Stimulated activated naive CD8-positive, alpha-beta T cell treated with anti-CD3 and anti-CD28 coated beads, Interleukin-15, Interleukin-2, amounts not matched to agents 100 ng/mL and 50 ng/mL, for 24 hours (primary cell): ENCODE results near the gene RPL3.
"Not testable (repeated sequence)": the region's sequence is repeated elsewhere in the genome, so short reads cannot be mapped to it uniquely, and the experiment has no call there.

Experiments
- H3K27ac Mint-ChIP-seq: one replicate; pipeline ENCODE4 v1.8.0; 2021; ENCODE audit warnings: mild to moderate bottlenecking, mixed read lengths
- H3K27me3 Mint-ChIP-seq: one replicate; pipeline ENCODE4 v1.8.0; 2021; ENCODE audit warnings: mixed read lengths
- H3K36me3 Mint-ChIP-seq: one replicate; pipeline ENCODE4 v1.8.0; 2021; ENCODE audit warnings: low read depth, mixed read lengths
- H3K4me1 Mint-ChIP-seq: one replicate; pipeline ENCODE4 v1.8.0; 2021; ENCODE audit warnings: low read depth, mixed read lengths
- H3K4me3 Mint-ChIP-seq: one replicate; pipeline ENCODE4 v1.8.0; 2021; ENCODE audit warnings: mild to moderate bottlenecking, mixed read lengths
- H3K9me3 Mint-ChIP-seq: one replicate; pipeline ENCODE4 v1.8.0; 2021; ENCODE audit warnings: mixed read lengths

The RPL3 gene

DNA sequence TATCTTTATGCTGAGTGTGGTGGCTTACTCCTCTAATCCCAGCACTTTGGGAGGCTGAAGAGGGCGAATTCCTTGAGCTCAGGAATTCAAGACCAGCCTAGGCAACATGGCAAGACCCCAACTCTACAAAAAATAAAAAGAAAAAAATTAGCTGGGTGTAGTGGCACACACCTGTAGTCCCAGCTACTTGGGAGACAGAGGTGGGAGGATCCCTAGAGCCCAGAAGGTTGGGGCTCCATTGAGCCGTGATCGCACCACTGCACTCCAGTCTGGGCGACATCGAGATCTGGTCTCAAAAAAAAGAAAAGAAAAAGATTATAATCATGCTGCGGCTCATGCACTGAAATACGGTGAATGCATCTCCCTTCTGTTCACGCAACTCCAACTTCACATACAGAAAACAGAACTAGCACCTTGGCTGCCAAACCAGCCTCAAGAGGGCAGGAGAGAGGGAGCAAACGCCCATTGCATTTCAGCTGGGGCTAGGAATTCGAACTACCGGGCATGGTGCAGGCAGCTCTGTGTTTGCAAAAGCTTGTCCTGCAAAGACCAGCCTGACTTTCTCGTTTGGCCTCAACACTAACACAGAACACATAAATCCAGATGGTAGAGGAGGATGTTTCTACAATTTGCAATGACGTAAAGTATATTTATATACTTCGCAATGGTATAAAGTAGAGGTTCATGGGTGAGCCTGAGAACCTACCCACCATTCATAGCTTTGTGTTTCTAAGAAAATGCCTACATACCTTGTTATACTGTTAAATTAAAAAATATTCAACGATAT, 24.0 kb upstream of the RPL3 start:
- Mint-ChIP-seq H3K27me3 (peaks cover 8% of the 10 kb centered on the region), H3K9me3 (no peaks in the 10 kb centered on the region), H3K4me1 (peaks cover 6% of the 10 kb centered on the region), H3K36me3 (no peaks in the 10 kb centered on the region), H3K4me3 (no peak overlapping the region), H3K27ac (no peak overlapping the region)

DNA sequence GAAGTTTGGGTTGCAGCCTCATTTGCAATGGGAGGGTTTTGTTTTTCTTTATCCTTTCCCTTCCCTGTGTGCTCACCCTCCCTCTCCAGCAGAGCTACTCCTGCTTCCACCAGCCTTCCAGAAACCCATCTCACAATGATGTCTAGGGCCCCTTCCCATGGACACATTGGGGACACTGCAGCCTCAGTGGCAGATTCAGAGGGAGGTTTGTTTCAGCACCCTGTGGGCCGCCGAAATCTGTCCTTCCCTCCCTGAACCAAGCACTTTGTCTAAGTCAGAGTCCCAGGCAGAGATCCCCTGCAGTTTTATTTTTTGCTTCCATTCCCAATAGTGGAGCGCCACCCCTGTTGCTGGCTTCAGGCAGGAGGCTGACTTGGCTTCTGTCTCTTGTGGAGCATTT, 21.8 kb upstream of the RPL3 start:
- peaks cover 8% of the 10 kb centered on the region for H3K27me3 Mint-ChIP-seq
- no peak overlapping the region for H3K27ac Mint-ChIP-seq
- no peaks in the 10 kb centered on the region for H3K36me3 Mint-ChIP-seq
- H3K4me1 Mint-ChIP-seq, result peaks cover 6% of the 10 kb centered on the region
- no peak overlapping the region for H3K4me3 Mint-ChIP-seq
- no peaks in the 10 kb centered on the region for H3K9me3 Mint-ChIP-seq

DNA sequence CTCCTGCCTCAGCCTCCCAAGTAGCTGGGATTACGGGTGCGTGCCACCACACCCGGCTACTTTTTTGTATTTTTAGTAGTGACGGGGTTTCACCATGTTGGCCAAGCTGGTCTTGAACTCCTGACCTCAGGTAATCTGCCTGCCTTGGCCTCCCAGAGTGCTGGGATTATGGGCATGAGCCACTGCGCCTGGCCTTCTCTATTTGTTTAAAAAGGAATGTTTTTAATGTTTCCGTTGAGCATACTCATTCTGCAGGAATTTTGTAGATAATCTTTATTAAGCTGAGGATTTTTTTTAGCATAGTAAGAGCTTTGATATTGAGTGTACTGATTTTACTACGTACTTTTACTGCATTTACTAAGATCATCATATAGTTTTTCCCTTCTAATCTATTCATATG, 20.4 kb upstream of the RPL3 start:
- not testable (repeated sequence) for H3K27ac Mint-ChIP-seq, H3K4me1 Mint-ChIP-seq, H3K4me3 Mint-ChIP-seq, H3K36me3 Mint-ChIP-seq, H3K27me3 Mint-ChIP-seq, H3K9me3 Mint-ChIP-seq

DNA sequence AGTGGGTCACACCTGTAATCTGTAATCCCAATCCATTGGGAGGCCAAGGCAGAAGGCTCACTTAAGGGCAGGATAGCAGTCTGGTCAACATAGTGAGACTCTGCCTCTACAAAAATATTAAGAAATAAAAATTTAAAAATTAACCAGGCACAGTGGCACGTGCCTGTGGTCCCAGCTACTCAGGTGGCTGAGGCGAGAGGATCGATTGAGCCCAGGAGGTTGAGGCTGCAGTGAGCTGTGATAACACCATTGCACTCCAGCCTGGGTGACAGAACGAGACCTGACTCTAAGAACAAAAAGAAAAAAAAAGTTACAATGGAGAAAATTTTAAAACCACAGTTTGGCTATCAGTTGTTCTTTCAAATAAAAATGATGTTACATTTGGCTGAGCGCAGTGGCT, 17.0 kb upstream of the RPL3 start:
- no peaks in the 10 kb centered on the region for H3K9me3 Mint-ChIP-seq
- H3K4me1 Mint-ChIP-seq, result peaks cover 6% of the 10 kb centered on the region
- H3K27ac Mint-ChIP-seq, result no peak overlapping the region
- no peaks in the 10 kb centered on the region for H3K27me3 Mint-ChIP-seq
- no peak overlapping the region for H3K4me3 Mint-ChIP-seq
- H3K36me3 Mint-ChIP-seq, result no peaks in the 10 kb centered on the region

DNA sequence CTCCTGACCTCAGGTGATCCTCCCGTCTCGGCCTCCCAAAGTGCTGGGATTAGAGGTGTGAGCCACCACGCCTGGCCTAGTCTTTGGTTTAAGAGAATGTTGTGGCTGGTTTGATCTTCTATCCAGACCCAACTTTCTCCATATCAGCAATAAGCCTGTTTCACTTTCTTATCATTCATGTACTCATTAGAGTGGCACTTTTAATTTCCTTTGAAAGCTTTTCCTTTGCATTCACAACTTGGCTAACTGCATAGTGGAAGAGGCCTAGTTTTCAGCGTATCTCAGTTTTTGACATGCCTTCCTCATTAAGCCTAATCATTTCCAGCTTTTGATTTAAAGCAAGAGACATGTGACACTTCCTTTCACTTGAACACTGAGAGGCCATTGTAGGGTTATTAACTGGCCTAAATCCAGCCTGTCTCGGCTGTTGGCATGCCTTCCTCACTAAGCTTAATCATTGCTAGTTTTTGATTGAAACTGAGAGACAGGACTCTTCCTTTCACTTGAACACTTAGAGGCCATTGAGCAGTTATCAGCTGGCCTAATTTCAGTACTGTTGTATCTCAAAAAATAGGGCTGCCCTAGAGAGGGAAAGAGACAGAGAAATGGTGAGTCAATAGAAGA, 13.1 kb upstream of the RPL3 start:
- H3K36me3 Mint-ChIP-seq, result no peaks in the 10 kb centered on the region
- H3K4me1 Mint-ChIP-seq, result peaks cover 6% of the 10 kb centered on the region
- H3K27me3 Mint-ChIP-seq, result no peaks in the 10 kb centered on the region
- no peaks in the 10 kb centered on the region for H3K9me3 Mint-ChIP-seq
- no peak overlapping the region for H3K27ac Mint-ChIP-seq
- no peak overlapping the region for H3K4me3 Mint-ChIP-seq

DNA sequence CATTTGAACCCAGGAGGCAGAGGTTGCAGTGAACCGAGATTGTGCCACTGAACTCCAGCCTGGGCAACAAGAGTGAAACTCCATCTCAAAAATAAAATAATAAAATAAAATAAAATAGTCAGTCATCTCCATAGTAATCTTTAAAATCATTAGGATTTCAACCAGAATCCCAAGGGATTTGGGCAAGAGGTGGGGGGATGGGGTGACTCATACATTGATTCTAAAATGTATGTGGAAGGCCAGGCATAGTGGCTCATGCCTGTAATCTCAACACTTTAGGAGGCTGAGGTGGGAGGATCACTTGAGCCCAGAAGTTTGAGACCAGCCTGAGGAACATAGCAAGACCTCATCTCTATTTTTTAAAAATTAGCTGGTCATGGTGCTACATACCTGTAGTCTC, 11.1 kb upstream of the RPL3 start:
- not testable (repeated sequence) for H3K36me3 Mint-ChIP-seq, H3K4me1 Mint-ChIP-seq, H3K27ac Mint-ChIP-seq, H3K27me3 Mint-ChIP-seq, H3K9me3 Mint-ChIP-seq, H3K4me3 Mint-ChIP-seq

DNA sequence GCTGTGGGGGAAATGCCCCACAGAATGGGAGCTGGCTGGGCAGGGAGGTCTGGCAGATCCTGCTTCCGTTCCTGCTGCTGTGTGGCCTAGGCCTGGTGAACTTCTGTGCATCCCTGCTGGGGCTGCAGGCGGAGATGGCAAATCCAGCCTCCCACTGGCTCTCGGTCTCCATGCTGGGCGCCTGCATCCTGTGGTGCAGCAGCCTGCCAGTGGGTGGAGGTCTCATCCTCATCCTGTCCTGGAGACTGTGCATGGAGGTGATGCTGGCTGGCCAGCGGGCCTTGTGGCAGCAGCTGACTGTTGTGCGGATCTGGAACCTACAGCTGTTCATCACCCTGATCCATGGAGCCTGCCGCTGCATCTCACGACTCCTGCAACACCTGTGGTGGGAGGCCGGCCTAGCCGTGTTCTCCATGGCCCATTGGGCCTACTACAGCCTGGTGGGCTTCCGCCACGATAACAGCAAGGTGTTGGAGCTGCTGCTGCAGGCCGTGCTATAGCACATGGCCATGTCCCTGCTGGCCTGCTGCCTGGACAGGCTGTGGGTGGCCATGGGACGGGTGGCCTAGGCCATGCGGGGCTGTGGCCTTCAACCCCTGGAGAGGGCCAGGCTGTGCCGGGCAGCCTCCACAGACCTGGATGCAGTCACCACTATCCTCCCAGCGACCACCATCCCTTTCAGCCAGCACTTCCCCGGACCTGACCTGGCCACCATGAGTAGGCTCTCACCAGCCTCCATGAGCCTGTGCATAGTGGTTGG, 8.8 kb upstream of the RPL3 start:
- H3K27ac Mint-ChIP-seq, result no peak overlapping the region
- H3K4me1 Mint-ChIP-seq, result peaks cover 6% of the 10 kb centered on the region
- H3K36me3 Mint-ChIP-seq, result no peaks in the 10 kb centered on the region
- no peaks in the 10 kb centered on the region for H3K9me3 Mint-ChIP-seq
- no peak overlapping the region for H3K4me3 Mint-ChIP-seq
- no peaks in the 10 kb centered on the region for H3K27me3 Mint-ChIP-seq

DNA sequence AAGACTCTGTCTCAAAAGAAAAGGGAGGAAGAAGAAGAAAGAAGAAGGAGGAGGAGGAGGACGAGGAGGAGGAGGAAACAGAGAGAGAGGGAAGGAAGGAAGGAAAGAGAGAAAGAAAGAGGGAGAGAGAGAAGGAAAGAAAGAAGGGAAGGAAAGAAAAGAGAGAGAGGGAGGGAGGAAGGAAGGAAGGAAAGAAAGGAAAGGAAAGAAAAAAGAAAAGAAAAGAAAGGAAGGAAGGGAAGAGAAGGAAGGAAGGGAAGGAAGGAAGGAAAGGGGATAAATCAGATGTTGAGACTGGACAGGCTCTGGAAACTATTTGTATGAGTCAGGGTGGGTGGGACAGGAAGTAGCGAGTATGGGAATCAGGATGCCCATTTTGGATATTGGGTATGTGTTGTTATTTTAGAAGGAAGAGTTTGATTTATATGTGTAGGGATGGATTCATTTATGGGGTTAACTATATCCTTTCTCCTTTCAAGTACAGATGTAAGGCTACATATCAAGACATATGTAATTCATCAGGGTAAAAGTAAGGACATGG, 6.0 kb upstream of the RPL3 start:
- Mint-ChIP-seq H3K4me3 (no peak overlapping the region), H3K36me3 (no peaks in the 10 kb centered on the region), H3K4me1 (peaks cover 3% of the 10 kb centered on the region), H3K9me3 (no peaks in the 10 kb centered on the region), H3K27me3 (no peaks in the 10 kb centered on the region), H3K27ac (no peak overlapping the region)

DNA sequence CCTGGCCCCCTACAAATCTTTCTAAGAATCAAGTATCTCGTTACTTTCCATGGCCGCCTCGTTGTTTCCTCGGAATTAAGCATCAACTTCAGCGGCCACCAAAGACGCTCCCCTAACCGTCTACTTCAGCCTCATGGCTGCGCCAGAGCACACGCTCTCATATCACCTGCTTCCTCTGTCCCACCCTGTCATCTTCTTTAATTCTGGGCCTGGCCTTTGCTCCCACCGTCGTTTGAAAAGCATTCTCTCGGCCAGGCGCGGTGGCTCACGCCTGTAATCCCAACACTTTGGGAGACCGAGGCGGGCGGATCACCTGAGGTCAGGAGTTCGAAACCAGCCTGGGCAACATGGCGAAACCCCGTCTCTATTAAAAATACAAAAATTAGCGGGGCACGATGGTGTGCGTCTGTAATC, 1.2 kb upstream of the RPL3 start:
- peaks cover 43% of the 10 kb centered on the region for H3K4me1 Mint-ChIP-seq
- peak overlapping the region; percentile 100 for H3K27ac Mint-ChIP-seq
- peaks cover 42% of the 10 kb centered on the region for H3K36me3 Mint-ChIP-seq
- H3K4me3 Mint-ChIP-seq, result peak overlapping the region; percentile 99
- not testable (repeated sequence) for H3K27me3 Mint-ChIP-seq, H3K9me3 Mint-ChIP-seq

DNA sequence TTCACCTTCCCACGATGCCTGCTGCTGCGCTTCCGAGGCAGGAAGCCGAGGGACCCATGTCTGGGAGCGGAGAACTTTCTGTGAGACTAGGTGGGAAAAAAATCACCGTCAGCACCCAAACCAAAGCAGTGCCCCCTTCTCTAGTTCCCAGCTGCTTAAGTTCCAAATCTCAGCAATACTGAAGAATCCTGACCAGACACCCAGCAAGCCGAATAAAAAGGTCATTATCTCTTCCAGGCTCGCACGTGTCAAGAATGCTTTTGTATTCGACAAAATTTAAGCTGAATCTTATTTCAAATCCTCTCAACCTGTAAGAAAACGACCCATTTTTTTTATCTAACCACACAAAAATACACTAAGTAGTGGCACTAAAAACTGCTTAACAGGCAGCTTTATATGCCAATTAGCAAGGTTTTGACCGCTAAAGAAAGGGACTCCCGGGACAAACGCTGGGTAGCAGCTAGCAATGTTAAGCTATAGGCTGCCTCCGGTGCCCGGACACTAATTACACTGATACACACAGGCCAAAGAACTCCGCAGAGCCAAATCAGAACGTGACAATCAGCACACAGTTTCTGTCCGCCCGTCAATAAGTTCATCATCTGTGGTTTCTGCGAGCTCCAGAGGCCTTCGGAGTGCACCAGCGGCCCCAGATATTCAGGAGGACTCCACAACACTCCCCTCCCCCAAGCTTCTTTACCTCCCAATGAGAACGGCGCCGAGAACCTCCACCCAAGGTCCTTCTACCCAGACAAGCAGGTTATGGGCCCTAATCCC, 728 bp downstream of the RPL3 start:
- Mint-ChIP-seq H3K36me3 (peaks cover 61% of the 10 kb centered on the region), H3K27ac (peak overlapping the region; percentile 100), H3K4me3 (peak overlapping the region; percentile 99), H3K4me1 (peaks cover 60% of the 10 kb centered on the region), H3K9me3 (no peaks in the 10 kb centered on the region), H3K27me3 (peaks cover 4% of the 10 kb centered on the region)

DNA sequence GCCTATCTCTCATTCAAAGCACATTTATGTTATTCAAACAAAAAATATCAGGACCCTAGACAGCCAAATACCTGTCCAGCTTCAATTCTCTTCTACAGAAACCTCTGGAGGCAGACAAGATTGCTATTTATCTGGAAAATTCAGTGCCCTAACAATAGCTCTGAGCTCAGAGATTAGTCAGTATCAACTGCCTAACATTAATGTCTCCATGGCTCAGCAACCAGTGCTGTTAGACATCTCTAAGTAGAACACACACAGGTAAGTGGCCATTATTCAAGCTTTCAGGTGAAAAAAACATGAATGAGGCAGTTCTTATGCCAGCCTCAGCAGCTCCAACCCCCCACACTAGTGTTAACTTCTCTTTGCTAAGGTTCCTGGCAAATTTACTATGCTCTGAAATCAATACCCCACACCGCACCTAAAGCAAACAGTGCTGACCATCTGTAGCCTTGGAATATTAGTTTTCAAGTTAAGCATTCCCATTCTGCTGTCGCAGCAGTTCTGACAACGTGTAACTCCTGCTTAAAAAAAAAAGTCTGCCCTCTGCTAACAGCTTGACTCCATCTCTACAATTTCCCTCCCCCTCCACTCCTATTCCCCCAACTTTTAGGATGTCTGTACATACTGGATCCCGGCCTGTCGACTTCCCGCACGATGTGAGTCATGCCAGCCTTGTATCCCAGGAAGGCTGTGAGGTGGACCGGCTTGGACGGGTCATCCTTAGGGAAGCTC, 1.5 kb downstream of the RPL3 start:
- Mint-ChIP-seq H3K27ac (peak overlapping the region; percentile 100), H3K27me3 (peaks cover 4% of the 10 kb centered on the region), H3K4me1 (peaks cover 65% of the 10 kb centered on the region), H3K9me3 (no peaks in the 10 kb centered on the region), H3K4me3 (peak overlapping the region; percentile 99), H3K36me3 (peaks cover 69% of the 10 kb centered on the region)

DNA sequence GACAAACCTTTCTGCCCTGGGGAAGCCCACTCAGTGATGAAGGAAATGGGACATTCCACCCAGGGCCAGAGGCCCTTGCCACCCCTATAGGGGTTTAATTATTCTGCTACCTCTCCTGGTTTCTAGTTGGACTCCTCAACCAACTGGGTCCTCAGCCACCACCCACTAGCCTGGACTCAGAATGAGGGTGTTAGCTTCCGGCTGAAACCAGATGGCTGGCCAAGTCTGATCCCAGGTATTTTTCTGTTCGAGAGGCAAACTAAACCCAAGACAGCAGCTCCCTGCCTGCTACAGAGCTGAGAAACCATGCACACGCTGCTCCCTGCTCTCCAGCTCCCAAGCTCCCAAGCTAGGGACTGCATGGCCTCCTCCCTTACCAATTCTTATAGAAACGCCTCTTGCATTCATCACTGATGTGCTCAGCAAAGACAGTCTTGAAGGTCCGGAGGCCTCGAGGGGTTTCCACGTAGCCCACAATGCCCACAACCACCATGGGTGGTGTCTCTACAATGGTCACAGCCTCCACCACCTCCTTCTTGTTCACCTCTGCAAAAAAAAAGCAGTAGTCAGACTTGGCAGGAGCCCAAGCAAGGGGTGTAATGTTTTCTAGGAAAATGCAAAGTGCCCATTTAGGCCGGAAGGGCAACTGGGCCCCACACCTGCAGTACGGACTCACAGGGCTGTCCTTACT, 2.2 kb downstream of the RPL3 start:
- Mint-ChIP-seq H3K27ac (peak overlapping the region; percentile 100), H3K4me3 (peak overlapping the region; percentile 99), H3K4me1 (peaks cover 65% of the 10 kb centered on the region), H3K9me3 (no peaks in the 10 kb centered on the region), H3K27me3 (peaks cover 4% of the 10 kb centered on the region), H3K36me3 (peaks cover 76% of the 10 kb centered on the region)

DNA sequence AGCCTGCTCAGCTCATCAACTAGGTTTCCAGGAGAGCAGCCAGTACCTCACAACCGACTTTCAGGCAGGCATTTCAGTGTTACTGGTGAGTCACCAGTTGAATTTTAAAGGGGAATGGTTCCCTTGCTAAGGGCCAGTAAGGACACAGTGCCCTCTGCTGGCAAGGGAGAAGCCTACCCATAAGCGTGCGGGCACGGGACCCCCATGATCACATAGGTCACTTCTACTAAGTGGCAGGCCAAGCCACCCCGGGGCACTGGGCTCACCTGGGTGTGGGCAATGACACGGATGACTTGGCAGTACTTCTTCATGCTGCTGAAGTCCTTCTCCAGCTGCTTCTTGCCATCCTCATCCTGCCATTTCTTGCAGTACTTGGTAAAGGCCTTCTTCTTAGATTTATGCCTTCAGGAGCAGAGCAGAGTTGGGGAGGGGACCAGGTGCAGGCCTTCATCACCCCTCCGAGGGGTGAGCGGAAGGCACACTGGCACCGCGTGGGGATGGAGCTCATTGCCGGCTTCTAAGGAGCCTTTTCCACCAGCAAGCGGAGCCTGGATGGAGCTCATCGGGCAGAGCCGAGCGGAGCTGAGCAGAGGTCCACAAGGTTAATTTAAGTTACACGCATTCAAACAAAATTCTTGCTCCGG, 2.9 kb downstream of the RPL3 start:
- Mint-ChIP-seq H3K4me3 (peak overlapping the region; percentile 99), H3K4me1 (peaks cover 67% of the 10 kb centered on the region), H3K27ac (peak overlapping the region; percentile 100), H3K9me3 (no peaks in the 10 kb centered on the region), H3K36me3 (peaks cover 82% of the 10 kb centered on the region), H3K27me3 (peaks cover 4% of the 10 kb centered on the region)
